H1 (cell line): ENCODE results near the gene LMAN2. TPM values are rescaled to one million over a fixed set of nuclear protein-coding genes. Genes with fewer than 3 reads are reported as not detected.
A peak's percentile ranks its signal among the peaks of the same experiment; 100 is the strongest.

Source experiments
- CTCF ChIA-PET: fragments of 300-600 bp; sonication (Branson Sonifier 250); formaldehyde crosslinking; loops from one replicate; lab custom pipeline; 2021; ENCODE audit not compliant: partially characterized antibody; lab: Charles Lee
- POLR2A ChIA-PET: fragments of 300-600 bp; sonication (Branson Sonifier 250); formaldehyde crosslinking; loops from one replicate; lab custom pipeline; 2021; ENCODE audit warnings: inconsistent platforms; ENCODE audit not compliant: partially characterized antibody; lab: Charles Lee
- DNase-seq, 2 experiments: peaks; one replicate each; pipeline versions ENCODE4 v3.0.0 to v3.0.0-alpha.2; 2010 to 2022; ENCODE audit warnings: low spot score in 2 of 2, low read depth in 1 of 2, mixed read lengths in 1 of 2
- FAIRE-seq: peaks from 2 replicates; lab custom pipeline; 2011; peaks lifted over from hg19 to GRCh38; lab: Jason Lieb, UNC
- H2AFZ ChIP-seq: 2 replicates; pipeline ENCODE4 v1.8.1; 2012; ENCODE audit warnings: low read length, inconsistent platforms
- H2AK5ac ChIP-seq: 2 replicates; pipeline ENCODE4 v1.6.1; 2013; ENCODE audit warnings: low read depth, low read length
- H2BK120ac ChIP-seq: replicated peaks from 2 replicates; pipeline ENCODE3; 2013; ENCODE audit warnings: low read depth, low read length, inconsistent platforms
- H2BK12ac ChIP-seq: 2 replicates; pipeline ENCODE4 v1.6.1; 2013; ENCODE audit warnings: low read depth, low read length
- H2BK15ac ChIP-seq: 2 replicates; pipeline ENCODE4 v1.6.1; 2013; ENCODE audit warnings: low read length
- H2BK20ac ChIP-seq: 2 replicates; pipeline ENCODE4 v1.6.1; 2013; ENCODE audit warnings: low read length
- H2BK5ac ChIP-seq: 2 replicates; pipeline ENCODE4 v1.6.1; 2013; ENCODE audit warnings: low read depth, low read length
- H3K14ac ChIP-seq: 2 replicates; pipeline ENCODE4 v1.6.1; 2013; ENCODE audit warnings: inconsistent platforms; ENCODE audit not compliant: insufficient read length
- H3K18ac ChIP-seq: 2 replicates; pipeline ENCODE4 v1.6.1; 2013; ENCODE audit warnings: low read length; ENCODE audit errors: extremely low read depth
- H3K23ac ChIP-seq: 2 replicates; pipeline ENCODE4 v1.6.1; 2013; ENCODE audit warnings: inconsistent platforms; ENCODE audit not compliant: insufficient read length
- H3K23me2 ChIP-seq: 2 replicates; pipeline ENCODE4 v1.6.1; 2013; ENCODE audit warnings: low read depth, low read length
- H3K27ac ChIP-seq: 2 replicates; pipeline ENCODE4 v1.6.1; 2011; ENCODE audit warnings: low read depth, low read length, inconsistent platforms
- H3K27me3 ChIP-seq, 4 experiments: replicated peaks in 1 of 4; 1 replicate in 1 of 4; 2 replicates in 3 of 4; pipeline versions ENCODE4 v1.6.1 to v1.8.1; 2011 to 2013; ENCODE audit warnings: low read length in 3 of 4, mild to moderate bottlenecking in 3 of 4, inconsistent platforms in 2 of 4, mixed read lengths in 2 of 4, moderate library complexity in 1 of 4; ENCODE audit not compliant: control insufficient read depth in 3 of 4, insufficient read depth in 3 of 4; ENCODE audit errors: extremely low read depth in 1 of 4
- H3K36me3 ChIP-seq, 4 experiments: 2 replicates each; pipeline versions ENCODE4 v1.6.1 to v1.8.1; 2011 to 2013; ENCODE audit warnings: mild to moderate bottlenecking in 4 of 4, low read length in 3 of 4, moderate library complexity in 2 of 4, control low read depth in 1 of 4, inconsistent platforms in 1 of 4; ENCODE audit not compliant: insufficient read depth in 4 of 4, control insufficient read depth in 2 of 4
- H3K4ac ChIP-seq: replicated peaks from 2 replicates; pipeline ENCODE3; 2013; ENCODE audit warnings: low read length, low read depth, mixed read lengths, inconsistent platforms; ENCODE audit not compliant: insufficient read length
- H3K4me1 ChIP-seq, 4 experiments: replicated peaks in 1 of 4; 1 replicate in 1 of 4; 2 replicates in 3 of 4; pipeline versions ENCODE4 v1.6.1 to v1.8.1; 2011 to 2013; ENCODE audit warnings: low read length in 3 of 4, inconsistent platforms in 2 of 4, mixed read lengths in 1 of 4; ENCODE audit not compliant: insufficient read depth in 4 of 4, control insufficient read depth in 3 of 4
- H3K4me2 ChIP-seq, 2 experiments: 2 replicates each; pipeline versions ENCODE4 v1.6.1 to v1.8.1; 2011 to 2013; ENCODE audit warnings: low read depth in 2 of 2, low read length in 2 of 2, control low read depth in 1 of 2, inconsistent platforms in 1 of 2, mild to moderate bottlenecking in 1 of 2; ENCODE audit not compliant: insufficient read depth in 1 of 2
- H3K4me3 ChIP-seq, 4 experiments: fragments of 200-600, 300-600 bp in 1 of 4; sonication (generic), shearing (Covaris generic), sonication (Bioruptor Twin) in 1 of 4; 2 replicates each; pipeline versions ENCODE4 v1.5.1 to v1.8.1; 2011 to 2016; ENCODE audit warnings: low read length in 4 of 4, low read depth in 3 of 4, control low read depth in 2 of 4, inconsistent platforms in 2 of 4, mild to moderate bottlenecking in 2 of 4, mixed read lengths in 1 of 4, moderate library complexity in 1 of 4; ENCODE audit not compliant: insufficient read depth in 2 of 4; ENCODE audit errors: extremely low read depth in 1 of 4
- H3K56ac ChIP-seq: replicated peaks from 2 replicates; pipeline ENCODE3; 2013; ENCODE audit warnings: low read depth, mild to moderate bottlenecking, mixed read lengths, low read length, inconsistent platforms; ENCODE audit not compliant: insufficient read length
- H3K79me1 ChIP-seq: 2 replicates; pipeline ENCODE4 v1.6.1; 2013; ENCODE audit warnings: low read depth, low read length, control low read depth
- H3K79me2 ChIP-seq, 2 experiments: 2 replicates each; pipeline versions ENCODE4 v1.6.1 to v1.8.1; 2012 to 2013; ENCODE audit warnings: low read length in 2 of 2, mild to moderate bottlenecking in 2 of 2, inconsistent platforms in 1 of 2; ENCODE audit not compliant: insufficient read depth in 2 of 2, control insufficient read depth in 1 of 2
- H3K9ac ChIP-seq, 4 experiments: replicated peaks in 1 of 4; 1 replicate in 1 of 4; 2 replicates in 3 of 4; pipeline versions ENCODE4 v1.6.1 to v1.8.1; 2011 to 2013; ENCODE audit warnings: low read depth in 3 of 4, low read length in 3 of 4, control low read depth in 2 of 4, mild to moderate bottlenecking in 2 of 4, moderate library complexity in 2 of 4, inconsistent platforms in 1 of 4; ENCODE audit errors: extremely low read depth in 1 of 4
- H3K9me3 ChIP-seq, 2 experiments: 2 replicates each; pipeline versions ENCODE4 v1.6.1 to v1.8.1; 2012 to 2013; ENCODE audit warnings: mild to moderate bottlenecking in 2 of 2, moderate library complexity in 2 of 2, control low read depth in 1 of 2, inconsistent platforms in 1 of 2, low read depth in 1 of 2, low read length in 1 of 2, mixed read lengths in 1 of 2; ENCODE audit not compliant: insufficient read depth in 2 of 2
- H4K20me1 ChIP-seq, 2 experiments: replicated peaks in 1 of 2; 2 replicates each; pipeline versions ENCODE3 to v1.8.1; 2011 to 2013; ENCODE audit warnings: inconsistent platforms in 2 of 2, low read length in 2 of 2, mild to moderate bottlenecking in 1 of 2; ENCODE audit not compliant: insufficient read depth in 2 of 2, control insufficient read depth in 1 of 2
- H4K5ac ChIP-seq: 2 replicates; pipeline ENCODE4 v1.6.1; 2013; ENCODE audit warnings: low read length, low read depth, mixed read lengths, inconsistent platforms; ENCODE audit not compliant: insufficient read length
- H4K8ac ChIP-seq: 2 replicates; pipeline ENCODE4 v1.8.0; 2013; ENCODE audit warnings: mild to moderate bottlenecking, moderate library complexity, low read length, inconsistent platforms; ENCODE audit not compliant: insufficient read depth; ENCODE audit errors: extremely low read depth
- H4K91ac ChIP-seq: replicated peaks from 2 replicates; pipeline ENCODE3; 2013; ENCODE audit warnings: low read length, mixed read lengths, inconsistent platforms; ENCODE audit not compliant: insufficient read length
- BRCA1 ChIP-seq: IDR thresholded peaks from 2 replicates; pipeline ENCODE4 v1.6.1; 2012; ENCODE audit warnings: low read depth, low read length, improper control_type of control experiment
- EGR1 ChIP-seq: IDR thresholded peaks from 2 replicates; pipeline ENCODE4 v1.6.1; 2011; ENCODE audit warnings: low read depth, low read length, borderline replicate concordance
- GABPA ChIP-seq: IDR thresholded peaks from 2 replicates; pipeline ENCODE4 v1.6.1; 2011; ENCODE audit warnings: mild to moderate bottlenecking, low read length, moderate library complexity, borderline replicate concordance; ENCODE audit not compliant: insufficient read depth
- MAX ChIP-seq: IDR thresholded peaks from 2 replicates; pipeline ENCODE4 v1.6.1; 2012; ENCODE audit warnings: inconsistent platforms
- SIN3A ChIP-seq, 2 experiments: IDR thresholded peaks in 1 of 2; conservative IDR thresholded peaks in 1 of 2; 2 replicates each; pipeline ENCODE4 v1.6.1; 2011 to 2012; ENCODE audit warnings: low read length in 2 of 2, improper control_type of control experiment in 1 of 2, low read depth in 1 of 2, mild to moderate bottlenecking in 1 of 2
- YY1 ChIP-seq: IDR thresholded peaks from 2 replicates; pipeline ENCODE4 v1.6.1; 2011; ENCODE audit warnings: low read depth, mild to moderate bottlenecking, low read length
- WGBS, 2 experiments: shearing (Covaris generic) in 1 of 2; methylation state at CpG; one replicate each; pipeline versions ENCODE4 v1.1.6 to v1.1.7; 2013 to 2015; ENCODE audit warnings: low lambda C conversion rate in 2 of 2, mixed read lengths in 2 of 2, inconsistent platforms in 1 of 2, low coverage in 1 of 2, missing lambda C conversion rate in 1 of 2; ENCODE audit not compliant: insufficient replicate concordance in 2 of 2, insufficient coverage in 1 of 2, insufficient read length in 1 of 2; ENCODE audit errors: extremely low coverage in 1 of 2, missing lambda C conversion rate in 1 of 2; 5-methylcytosine and 5-hydroxymethylcytosine counted together
- polyA plus RNA-seq, 7 experiments: library from polyadenylated mRNA; depleted of rRNA in 3 of 7; stranded (reverse) in 5 of 7; unstranded in 2 of 7; fragments of >200 nt in 5 of 7; fragments of 200-250 nt in 2 of 7; gene quantifications; 1 replicate in 5 of 7; 2 replicates in 1 of 7; 4 replicates in 1 of 7; pipeline versions ENCODE4 v1.2.1 to v1.2.3, GENCODE V29; 2011 to 2013; ENCODE audit warnings: missing spikeins in 2 of 7, mixed read lengths in 2 of 7
- total RNA-seq: library from RNA; stranded (reverse); fragmentation: NEBNext Ultra II Directional; extraction: Animal tissue kit (Norgen Biotek cat#: 25700); gene quantifications from 2 replicates; pipeline ENCODE4 v1.2.1, GENCODE V29; 2021

LMAN2 gene
- total and polyA plus RNA-seq, 2 of the 8 experiments (the other 6 are each of a cell fraction or from before 2014, with no cell fraction given), result 116 to 225 TPM

GRCh38 chr5:177362292-177362609, 10.8 kb upstream of the LMAN2 start:
- H3K4me2 ChIP-seq, result peak overlapping the region; percentile 70 to 80
- no peak overlapping the region for H2AK5ac ChIP-seq
- H2BK20ac ChIP-seq, result no peak overlapping the region
- H3K23ac ChIP-seq, result no peak overlapping the region
- H2BK12ac ChIP-seq, result peak overlapping the region; percentile 87; the same call in 1 of the 2 replicates
- peaks cover 2 to 22% (median 18%) of the 10 kb centered on the region in 4 experiments for H3K4me1 ChIP-seq
- TF ChIP-seq MAX, result peak; percentile 37; the same call in 1 of the 2 replicates
- TF ChIP-seq SIN3A (conservative IDR thresholded peaks at IDR 0.05 in 1 of 2, IDR thresholded peaks at IDR 0.05 in 1 of 2; ENCODE audit: low read depth in 1 of 2, low read length in 2 of 2), result 0 out of 4 replicates have a peak, but pooled peaks of 1 of the 2 experiments have one; percentile 5
- no peak for TF ChIP-seq EGR1
- no peak for TF ChIP-seq YY1
- no peak for TF ChIP-seq GABPA
- TF ChIP-seq BRCA1, result no peak
- H3K14ac ChIP-seq, result no peak overlapping the region
- peak overlapping the region; percentile 1; the same call in 1 of the 2 replicates for H2BK15ac ChIP-seq
- H3K56ac ChIP-seq, result no peak overlapping the region
- no peaks in the 10 kb centered on the region for H3K36me3 ChIP-seq
- no peak overlapping the region for H3K9ac ChIP-seq
- ChIA-PET POLR2A (interaction anchor here (1.0 to 3.1 kb wide), 5 partner anchors 11 to 93 kb away, joined by 3 to 25 read pairs (median 3); partner anchors contain the start of gene LMAN2), CTCF (interaction anchor here (0.6 to 15.6 kb wide), 7 partner anchors 8 to 1780 kb away, joined by 3 to 251 read pairs (median 20); partner anchors contain the start of genes LMAN2 and MXD3)
- peak overlapping the region; percentile 13 for H4K5ac ChIP-seq
- no peaks in the 10 kb centered on the region for H3K79me1 ChIP-seq
- no peaks in the 10 kb centered on the region for H4K20me1 ChIP-seq
- H2BK120ac ChIP-seq, result peak overlapping the region; percentile 47
- FAIRE-seq (no peak), DNase-seq (no peak)
- H3K4ac ChIP-seq, result peak overlapping the region; percentile 65
- H3K27ac ChIP-seq, result no peak overlapping the region
- peaks cover 0 to 5% (median 3%) of the 10 kb centered on the region in 4 experiments; a peak in 4 of 7 replicates for H3K27me3 ChIP-seq
- peak overlapping the region in 3 of 4 experiments; percentile 48 to 69 (median 49); a peak in 5 of 8 replicates for H3K4me3 ChIP-seq
- peak overlapping the region; percentile 98 for H4K91ac ChIP-seq
- no peaks in the 10 kb centered on the region for H3K79me2 ChIP-seq
- H3K23me2 ChIP-seq, result peaks cover 10% of the 10 kb centered on the region; the same call in 1 of the 2 replicates
- 30% methylated on average over 8 of the region's 8 CpGs; no CpG with 5 or more reads in 1 of the 2 experiments for WGBS, 2 experiments
- no peak overlapping the region for H2AFZ ChIP-seq
- H4K8ac ChIP-seq, result no peak overlapping the region; the same call in 1 of the 2 replicates
- H3K9me3 ChIP-seq, result no peaks in the 10 kb centered on the region
- 0 out of 2 replicates have a peak overlapping the region, but pooled peaks have one; percentile 96 for H2BK5ac ChIP-seq
- peak overlapping the region; percentile 44; the same call in 1 of the 2 replicates for H3K18ac ChIP-seq
